ENCODE data around the gene ECSIT. TPM values are rescaled to one million over a fixed set of nuclear protein-coding genes. Genes with fewer than 3 reads are reported as not detected.

The ECSIT gene
- total RNA-seq, 1 experiment from 2014 or later, result 52.8 TPM

DNA sequence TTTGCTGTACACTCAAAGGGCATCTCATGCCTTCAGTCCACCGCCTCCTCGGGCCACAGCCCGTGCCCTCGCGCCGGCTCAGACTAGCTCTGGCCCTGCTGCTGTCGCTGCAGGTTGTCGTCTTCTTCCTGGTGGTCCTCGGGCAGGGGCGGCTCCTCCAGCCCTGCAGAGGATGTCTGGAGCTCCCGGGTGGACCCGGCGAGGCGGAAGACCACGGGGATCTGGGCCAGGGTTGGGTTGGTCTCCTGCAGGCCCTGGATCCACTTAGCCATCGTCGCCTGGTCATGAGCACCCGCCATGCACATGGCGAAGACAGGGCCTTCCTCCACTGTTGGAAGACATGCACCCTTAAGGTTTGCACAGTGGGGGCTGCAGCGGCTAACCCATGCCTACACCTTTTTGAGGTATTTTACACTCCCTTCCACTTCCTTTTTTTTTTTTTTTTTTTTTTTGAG lies 22.8 kb downstream of the ECSIT start:
- Histone ChIP-seq H3K27me3 (ENCODE audit: insufficient read depth, low read length) (no peaks in the 10 kb centered on the region), H3K9me2 (ENCODE audit: insufficient read depth) (no peaks in the 10 kb centered on the region), H3K4me1 (ENCODE audit: control insufficient read depth in 1 of 2, insufficient read depth in 2 of 2, low read length in 2 of 2) (peaks cover 0 to 13% of the 10 kb centered on the region in 2 experiments; a peak in 2 of 4 replicates), H3K9ac (ENCODE audit: low read length) (peak overlapping the region; percentile 87), H3K36me3 (ENCODE audit: control insufficient read depth in 1 of 2, insufficient read depth in 2 of 2, low read length in 2 of 2) (no peaks in the 10 kb centered on the region), H2AFZ (ENCODE audit: low read depth, low read length, poor library complexity, severe bottlenecking) (no peak overlapping the region), H4K20me1 (ENCODE audit: insufficient read depth) (no peaks in the 10 kb centered on the region), H3K4me2 (ENCODE audit: low read length) (peak overlapping the region; percentile 94), H3K9me3 (ENCODE audit: control insufficient read depth in 1 of 2, insufficient read depth in 1 of 2, low read depth in 1 of 2, low read length in 2 of 2) (no peaks in the 10 kb centered on the region), H3K4me3 (replicated peaks in 1 of 2; ENCODE audit: low read depth in 1 of 2, low read length in 2 of 2) (peak overlapping the region; percentile 65 to 80), H3K27ac (ENCODE audit: low read depth, low read length) (peak overlapping the region; percentile 89), H3K79me2 (ENCODE audit: insufficient read depth, low read length) (peaks cover 6% of the 10 kb centered on the region; the same call in 1 of the 2 replicates)
- DNase-seq (ENCODE audit: low read depth, low spot score) (no peak), ATAC-seq (peak; percentile 12; the same call in 1 of the 2 replicates)
- intact Hi-C loops (cut with micrococcal nuclease), result no loop called here
- BruUV-seq (replicated peaks), result TSS peak; percentile 86
- ChIA-PET RAD21 (ENCODE audit: low non-redundant PET in 1 of 2, low total read pairs in 2 of 2, uncharacterized antibody in 2 of 2, unreplicated experiment in 2 of 2) (interaction anchor here in 1 of 2 experiments (0.7 kb wide), 1 partner anchor 24 kb away, joined by 5 read pairs; no protein-coding TSS in a partner anchor), CTCF (no interaction called here), POLR2A (no interaction called here)
- TF ChIP-seq POLR2A (IDR thresholded peaks at IDR 0.05; ENCODE audit: borderline replicate concordance, extremely low read depth, insufficient read depth, insufficient read length) (peak; percentile 4), EZH2phosphoT487 (IDR thresholded peaks at IDR 0.05; ENCODE audit: borderline replicate concordance) (no peak)

DNA sequence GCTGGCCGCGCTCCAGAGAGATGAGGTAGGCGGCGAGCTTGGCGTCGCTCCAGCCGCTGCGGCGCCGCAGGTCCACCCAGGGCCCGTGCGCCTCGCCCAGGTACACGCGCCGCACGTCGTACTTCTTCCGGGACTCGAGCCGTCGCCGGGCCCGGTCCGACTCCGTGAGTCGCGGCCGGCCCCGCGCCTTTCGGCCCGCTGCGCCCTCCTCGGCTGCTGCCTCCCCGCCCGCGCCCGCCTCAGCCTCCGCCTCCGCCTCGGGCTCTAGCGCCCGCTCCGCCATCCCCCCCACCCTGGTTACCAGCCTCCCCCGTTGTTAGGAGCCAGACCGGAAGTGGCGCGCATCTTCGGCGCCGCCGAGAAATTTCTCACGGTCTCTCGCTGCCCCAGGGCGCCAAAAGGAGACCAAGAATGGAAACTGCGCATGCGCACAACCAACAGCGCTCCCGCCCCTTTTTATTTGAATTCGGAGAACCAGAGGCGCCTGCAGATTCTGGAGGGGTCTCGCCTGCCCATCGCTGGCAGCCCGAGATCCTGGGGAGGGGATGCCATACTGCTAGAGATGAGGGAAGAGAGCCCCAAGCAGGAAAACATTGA lies 23.3 kb downstream of the ECSIT start, which contains the start of gene ZNF653:
Gene ZNF653, minus strand, starts transcription at position 336 of the 597 bp plus-strand sequence. Its CDS starts 53 bp downstream, at position 283.
- CTCF ChIA-PET, result no interaction called here
- DNase-seq (ENCODE audit: low read depth, low spot score), result peak; percentile 89
- no peaks in the 10 kb centered on the region for H3K9me2 ChIP-seq (ENCODE audit: insufficient read depth)
- H3K27me3 ChIP-seq (ENCODE audit: insufficient read depth, low read length), result no peaks in the 10 kb centered on the region
- no peaks in the 10 kb centered on the region for H4K20me1 ChIP-seq (ENCODE audit: insufficient read depth)
- no TSS peak for BruUV-seq (replicated peaks)
- ATAC-seq, result peak; percentile 71
- RAD21 ChIA-PET (ENCODE audit: low non-redundant PET in 1 of 2, low total read pairs in 2 of 2, uncharacterized antibody in 2 of 2, unreplicated experiment in 2 of 2), result no interaction called here
- H3K27ac ChIP-seq (ENCODE audit: low read depth, low read length), result peak within 1 kb of the TSS; percentile 89
- peak within 1 kb of the TSS; percentile 94 for H3K4me2 ChIP-seq (ENCODE audit: low read length)
- peak within 1 kb of the TSS; percentile 65 to 80 for H3K4me3 ChIP-seq (replicated peaks in 1 of 2; ENCODE audit: low read depth in 1 of 2, low read length in 2 of 2)
- H2AFZ ChIP-seq (ENCODE audit: low read depth, low read length, poor library complexity, severe bottlenecking), result no peak within 1 kb of the TSS
- no peaks in the 10 kb centered on the region for H3K9me3 ChIP-seq (ENCODE audit: control insufficient read depth in 1 of 2, insufficient read depth in 1 of 2, low read depth in 1 of 2, low read length in 2 of 2)
- H3K36me3 ChIP-seq (ENCODE audit: control insufficient read depth in 1 of 2, insufficient read depth in 2 of 2, low read length in 2 of 2), result no peaks in the 10 kb centered on the region
- H3K79me2 ChIP-seq (ENCODE audit: insufficient read depth, low read length), result peaks cover 6% of the 10 kb centered on the region; the same call in 1 of the 2 replicates
- peak within 1 kb of the TSS; percentile 87 for H3K9ac ChIP-seq (ENCODE audit: low read length)
- intact Hi-C loops (cut with micrococcal nuclease), result loop anchor here (2.0 kb wide), 1 partner anchor 23 kb away; the partner anchor contains the start of gene ECSIT
- peaks cover 0 to 13% of the 10 kb centered on the region in 2 experiments; a peak in 2 of 4 replicates for H3K4me1 ChIP-seq (ENCODE audit: control insufficient read depth in 1 of 2, insufficient read depth in 2 of 2, low read length in 2 of 2)
- POLR2A ChIA-PET, result interaction anchor here (1.0 kb wide), 1 partner anchor 124 kb away, joined by 3 read pairs; no protein-coding TSS in a partner anchor
- TF ChIP-seq TCF7L2 (IDR thresholded peaks at IDR 0.05; ENCODE audit: borderline replicate concordance, extremely low read depth, insufficient read depth, insufficient read length) (no peak), ELF1 (IDR thresholded peaks at IDR 0.05; ENCODE audit: borderline replicate concordance, low read depth) (no peak; the same call in 1 of the 2 replicates), JUND (IDR thresholded peaks at IDR 0.05) (no peak), CBX3 (IDR thresholded peaks at IDR 0.05; ENCODE audit: low read depth) (no peak), ZFX (IDR thresholded peaks at IDR 0.05) (peak; percentile 61; the same call in 1 of the 2 replicates), POLR2AphosphoS5 (IDR thresholded peaks at IDR 0.05; ENCODE audit: low read depth, low read length) (peak; percentile 60), EZH2phosphoT487 (IDR thresholded peaks at IDR 0.05; ENCODE audit: borderline replicate concordance) (no peak), YY1 (IDR thresholded peaks at IDR 0.05; ENCODE audit: extremely low read depth, insufficient replicate concordance, low read depth, low read length) (no peak), SP1 (IDR thresholded peaks at IDR 0.05; ENCODE audit: low read depth) (peak; percentile 40; the same call in 1 of the 2 replicates), FOSL1 (IDR thresholded peaks at IDR 0.05; ENCODE audit: low read depth) (no peak), EZH2 (IDR thresholded peaks at IDR 0.05) (no peak), RAD21 (IDR thresholded peaks at IDR 0.05; ENCODE audit: low read depth) (no peak)
- TF ChIP-seq, protein P1, sequence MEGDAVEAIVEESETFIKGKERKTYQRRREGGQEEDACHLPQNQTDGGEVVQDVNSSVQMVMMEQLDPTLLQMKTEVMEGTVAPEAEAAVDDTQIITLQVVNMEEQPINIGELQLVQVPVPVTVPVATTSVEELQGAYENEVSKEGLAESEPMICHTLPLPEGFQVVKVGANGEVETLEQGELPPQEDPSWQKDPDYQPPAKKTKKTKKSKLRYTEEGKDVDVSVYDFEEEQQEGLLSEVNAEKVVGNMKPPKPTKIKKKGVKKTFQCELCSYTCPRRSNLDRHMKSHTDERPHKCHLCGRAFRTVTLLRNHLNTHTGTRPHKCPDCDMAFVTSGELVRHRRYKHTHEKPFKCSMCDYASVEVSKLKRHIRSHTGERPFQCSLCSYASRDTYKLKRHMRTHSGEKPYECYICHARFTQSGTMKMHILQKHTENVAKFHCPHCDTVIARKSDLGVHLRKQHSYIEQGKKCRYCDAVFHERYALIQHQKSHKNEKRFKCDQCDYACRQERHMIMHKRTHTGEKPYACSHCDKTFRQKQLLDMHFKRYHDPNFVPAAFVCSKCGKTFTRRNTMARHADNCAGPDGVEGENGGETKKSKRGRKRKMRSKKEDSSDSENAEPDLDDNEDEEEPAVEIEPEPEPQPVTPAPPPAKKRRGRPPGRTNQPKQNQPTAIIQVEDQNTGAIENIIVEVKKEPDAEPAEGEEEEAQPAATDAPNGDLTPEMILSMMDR (IDR thresholded peaks at IDR 0.05 in 2 of 3, conservative IDR thresholded peaks at IDR 0.05 in 1 of 3; ENCODE audit: borderline replicate concordance in 1 of 3, insufficient read depth in 1 of 3, low read depth in 2 of 3, low read length in 2 of 3), result no peak
